ENCODE results near the gene RAD51AP1. TPM values are rescaled to one million over a fixed set of nuclear protein-coding genes. Genes with fewer than 3 reads are reported as not detected.

The RAD51AP1 gene
- total and polyA plus RNA-seq, 2 donors from 2014 or later: 0.52 to 2.9 TPM

GRCh38 chr12:4530982-4531586, 7.6 kb upstream of the RAD51AP1 start:
- peaks cover 2 to 10% (median 5%) of the 10 kb centered on the region in 3 donors for H3K36me3 ChIP-seq (ENCODE audit: control insufficient read depth in 2 of 3, insufficient read depth in 3 of 3, low read length in 3 of 3)
- FAIRE-seq (no peak), DNase-seq (no peak)
- no peaks in the 10 kb centered on the region for H3K9me3 ChIP-seq (ENCODE audit: control insufficient read depth in 2 of 3, insufficient read depth in 1 of 3, low read length in 3 of 3)
- intact Hi-C loops (cut with DNase I): no loop called here
- no peak overlapping the region for H3K9ac ChIP-seq (ENCODE audit: low read length in 3 of 3)
- H3K27me3 ChIP-seq (ENCODE audit: control insufficient read depth, insufficient read depth, low read length): no peaks in the 10 kb centered on the region
- no peak overlapping the region for H3K4me3 ChIP-seq (ENCODE audit: low read length in 3 of 3)
- H3K4me1 ChIP-seq (ENCODE audit: control insufficient read depth in 2 of 3, insufficient read depth in 2 of 3, low read depth in 1 of 3, low read length in 3 of 3): no peaks in the 10 kb centered on the region
- no peak overlapping the region for H3K27ac ChIP-seq (ENCODE audit: low read depth in 2 of 2, low read length in 2 of 2)
- no peak for TF ChIP-seq CTCF (IDR thresholded peaks at IDR 0.05; ENCODE audit: borderline replicate concordance, extremely low read depth, insufficient read depth)

GRCh38 chr12:4535092-4535491, 3.6 kb upstream of the RAD51AP1 start:
- Histone ChIP-seq H3K27me3 (ENCODE audit: control insufficient read depth, insufficient read depth, low read length) (no peaks in the 10 kb centered on the region), H3K4me3 (ENCODE audit: low read length in 3 of 3) (no peak overlapping the region), H3K9me3 (ENCODE audit: control insufficient read depth in 2 of 3, insufficient read depth in 1 of 3, low read length in 3 of 3) (no peaks in the 10 kb centered on the region), H3K27ac (ENCODE audit: low read depth in 2 of 2, low read length in 2 of 2) (no peak overlapping the region), H3K9ac (ENCODE audit: low read length in 3 of 3) (no peak overlapping the region), H3K36me3 (ENCODE audit: control insufficient read depth in 2 of 3, insufficient read depth in 3 of 3, low read length in 3 of 3) (peaks cover 0 to 10% (median 2%) of the 10 kb centered on the region in 3 donors), H3K4me1 (ENCODE audit: control insufficient read depth in 2 of 3, insufficient read depth in 2 of 3, low read depth in 1 of 3, low read length in 3 of 3) (peaks cover 0 to 6% (median 0%) of the 10 kb centered on the region in 3 donors)
- intact Hi-C loops (cut with DNase I): no loop called here
- FAIRE-seq (no peak), DNase-seq (no peak)
- no peak for TF ChIP-seq CTCF (IDR thresholded peaks at IDR 0.05; ENCODE audit: borderline replicate concordance, extremely low read depth, insufficient read depth)

- Histone ChIP-seq H3K4me1 (ENCODE audit: control insufficient read depth in 2 of 3, insufficient read depth in 2 of 3, low read depth in 1 of 3, low read length in 3 of 3) (peaks cover 0 to 6% (median 0%) of the 10 kb centered on the region in 3 donors), H3K4me3 (ENCODE audit: low read length in 3 of 3) (no peak overlapping the region), H3K36me3 (ENCODE audit: control insufficient read depth in 2 of 3, insufficient read depth in 3 of 3, low read length in 3 of 3) (peaks cover 0 to 10% (median 2%) of the 10 kb centered on the region in 3 donors), H3K9ac (ENCODE audit: low read length in 3 of 3) (no peak overlapping the region), H3K27me3 (ENCODE audit: control insufficient read depth, insufficient read depth, low read length) (no peaks in the 10 kb centered on the region), H3K27ac (ENCODE audit: low read depth in 2 of 2, low read length in 2 of 2) (no peak overlapping the region), H3K9me3 (ENCODE audit: control insufficient read depth in 2 of 3, insufficient read depth in 1 of 3, low read length in 3 of 3) (no peaks in the 10 kb centered on the region)
- no peak for TF ChIP-seq CTCF (IDR thresholded peaks at IDR 0.05; ENCODE audit: borderline replicate concordance, extremely low read depth, insufficient read depth)
- intact Hi-C loops (cut with DNase I): no loop called here
- FAIRE-seq (no peak), DNase-seq (no peak)
Observed at GRCh38 chr12:4535871-4536270, 2.8 kb upstream of the RAD51AP1 start.

All from kidney (tissue), 14 donors.